Ovary (tissue), 3 donors: Measurements from ENCODE around the gene MARCHF4.

ENCODE experiments used
- EP300 ChIP-seq: sonication (generic); formaldehyde crosslinking; IDR thresholded peaks from one replicate; pipeline ENCODE4 v1.6.1; 2017; ENCODE audit warnings: antibody characterized with exemption
- POLR2A ChIP-seq: fragments of 450-650 bp; IDR thresholded peaks from one replicate; pipeline ENCODE4 v1.6.1; 2017; ENCODE audit warnings: antibody characterized with exemption, mild to moderate bottlenecking, moderate library complexity
- TF ChIP-seq, protein P1 (sequence below), 3 donors: fragments of 450-650 bp in 2 of 3; fragments of 200-600 bp in 1 of 3; IDR thresholded peaks; one replicate each; pipeline versions ENCODE4 v1.5.1 to v1.8.0; 2016 to 2022; ENCODE audit warnings: antibody characterized with exemption in 3 of 3, mild to moderate bottlenecking in 1 of 3
- donor health status: DM: no; HTN: no; CAD: no.

DNA sequence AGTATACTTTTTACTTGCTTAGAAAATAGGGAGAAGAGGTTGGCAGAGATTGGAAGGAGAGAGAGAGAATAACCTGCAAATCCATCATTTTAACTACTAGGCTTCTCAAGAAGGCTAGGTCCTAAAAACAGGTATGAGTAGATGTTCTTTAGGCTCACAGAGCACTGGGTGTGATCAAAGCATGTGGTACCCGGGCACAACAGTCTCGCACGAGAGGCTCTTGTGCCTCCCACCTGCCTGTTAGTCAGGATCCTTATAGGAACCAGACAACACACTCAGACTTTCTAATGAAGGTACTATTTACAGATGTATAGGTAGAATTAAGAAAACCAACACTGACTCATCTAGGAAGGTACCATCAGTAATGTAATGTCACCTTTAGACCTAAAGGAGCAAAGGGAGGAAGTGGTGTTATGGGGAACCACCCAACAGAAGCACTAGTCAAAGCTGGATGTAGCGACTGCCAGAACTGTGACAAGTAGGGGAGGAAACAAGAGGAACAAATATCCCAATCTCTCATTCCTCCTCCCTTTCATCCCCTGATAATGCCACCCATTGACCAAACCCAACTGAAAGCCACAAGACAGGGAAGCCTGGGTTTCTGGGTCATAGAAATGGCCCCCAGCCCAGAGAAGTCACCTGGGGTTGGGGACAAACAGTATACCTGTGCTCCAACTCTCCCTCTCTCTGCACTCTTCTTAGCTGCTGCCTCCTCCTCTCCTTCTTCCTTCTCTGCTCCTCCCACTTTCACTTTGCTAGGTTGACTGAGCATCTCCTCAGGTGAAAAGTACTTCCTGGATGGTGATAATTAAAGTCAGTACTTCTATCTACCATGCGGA lies 16.0 kb upstream of the MARCHF4 start:
- TF ChIP-seq, protein P1, sequence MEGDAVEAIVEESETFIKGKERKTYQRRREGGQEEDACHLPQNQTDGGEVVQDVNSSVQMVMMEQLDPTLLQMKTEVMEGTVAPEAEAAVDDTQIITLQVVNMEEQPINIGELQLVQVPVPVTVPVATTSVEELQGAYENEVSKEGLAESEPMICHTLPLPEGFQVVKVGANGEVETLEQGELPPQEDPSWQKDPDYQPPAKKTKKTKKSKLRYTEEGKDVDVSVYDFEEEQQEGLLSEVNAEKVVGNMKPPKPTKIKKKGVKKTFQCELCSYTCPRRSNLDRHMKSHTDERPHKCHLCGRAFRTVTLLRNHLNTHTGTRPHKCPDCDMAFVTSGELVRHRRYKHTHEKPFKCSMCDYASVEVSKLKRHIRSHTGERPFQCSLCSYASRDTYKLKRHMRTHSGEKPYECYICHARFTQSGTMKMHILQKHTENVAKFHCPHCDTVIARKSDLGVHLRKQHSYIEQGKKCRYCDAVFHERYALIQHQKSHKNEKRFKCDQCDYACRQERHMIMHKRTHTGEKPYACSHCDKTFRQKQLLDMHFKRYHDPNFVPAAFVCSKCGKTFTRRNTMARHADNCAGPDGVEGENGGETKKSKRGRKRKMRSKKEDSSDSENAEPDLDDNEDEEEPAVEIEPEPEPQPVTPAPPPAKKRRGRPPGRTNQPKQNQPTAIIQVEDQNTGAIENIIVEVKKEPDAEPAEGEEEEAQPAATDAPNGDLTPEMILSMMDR (IDR thresholded peaks at IDR 0.05): no peak
- no peak for TF ChIP-seq POLR2A
- no peak for TF ChIP-seq EP300
